Measurements from ENCODE around the gene RAD17. TPM values are rescaled to one million over a fixed set of nuclear protein-coding genes. Genes with fewer than 3 reads are reported as not detected.

Gene RAD17
- total RNA-seq, 1 experiment from 2014 or later: 33.8 TPM

DNA sequence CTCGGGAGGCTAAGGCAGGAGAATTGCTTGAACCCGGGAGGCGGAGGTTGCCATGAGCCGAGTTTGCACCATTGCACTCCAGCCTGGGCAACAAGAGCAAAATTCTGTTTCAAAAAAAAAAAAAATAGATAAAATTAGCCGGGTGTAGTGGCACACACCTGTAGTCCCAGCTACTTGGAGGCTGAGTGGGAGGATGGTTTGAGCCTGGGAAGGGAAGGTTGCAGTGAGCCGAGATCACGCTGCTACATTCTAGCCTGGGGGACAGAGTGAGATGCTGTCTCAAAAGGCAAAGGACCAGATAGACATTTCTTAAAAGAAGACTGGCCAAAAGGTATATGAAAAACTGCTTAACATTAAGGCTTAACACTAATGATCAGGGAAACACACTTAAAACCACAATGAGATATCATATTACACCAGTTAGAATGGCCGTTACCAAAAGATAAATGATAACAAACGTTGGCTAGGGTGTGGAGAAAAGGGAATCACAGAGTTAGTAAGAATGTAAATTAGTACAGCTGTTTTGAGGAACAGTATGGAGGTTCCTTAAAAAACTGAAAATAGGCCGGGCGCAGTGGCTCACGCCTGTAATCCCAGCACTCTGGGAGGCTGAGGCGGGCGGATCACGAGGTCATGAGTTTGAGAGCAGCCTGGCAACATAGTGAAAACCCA, 35.2 kb downstream of the RAD17 start:
- Mint-ChIP-seq H3K4me1 (ENCODE audit: low read depth, unreplicated experiment) (no peaks in the 10 kb centered on the region), H3K4me3 (ENCODE audit: unreplicated experiment) (no peak overlapping the region), H3K27me3 (ENCODE audit: insufficient read depth, unreplicated experiment) (no peaks in the 10 kb centered on the region), H3K9me3 (ENCODE audit: unreplicated experiment) (no peaks in the 10 kb centered on the region), H3K27ac (ENCODE audit: unreplicated experiment) (no peak overlapping the region), H3K36me3 (ENCODE audit: insufficient read depth, unreplicated experiment) (peaks cover 57% of the 10 kb centered on the region)
- ChIA-PET CTCF (no interaction called here), POLR2A (no interaction called here)
- no peaks in the 10 kb centered on the region for H3K4me1 ChIP-seq
- no peaks in the 10 kb centered on the region for H3K27me3 ChIP-seq (replicated peaks; ENCODE audit: control insufficient read depth, insufficient read depth, low read length)
- no peaks in the 10 kb centered on the region; the same call in 1 of the 2 replicates for H3K9me3 ChIP-seq
- TF ChIP-seq, protein P1, sequence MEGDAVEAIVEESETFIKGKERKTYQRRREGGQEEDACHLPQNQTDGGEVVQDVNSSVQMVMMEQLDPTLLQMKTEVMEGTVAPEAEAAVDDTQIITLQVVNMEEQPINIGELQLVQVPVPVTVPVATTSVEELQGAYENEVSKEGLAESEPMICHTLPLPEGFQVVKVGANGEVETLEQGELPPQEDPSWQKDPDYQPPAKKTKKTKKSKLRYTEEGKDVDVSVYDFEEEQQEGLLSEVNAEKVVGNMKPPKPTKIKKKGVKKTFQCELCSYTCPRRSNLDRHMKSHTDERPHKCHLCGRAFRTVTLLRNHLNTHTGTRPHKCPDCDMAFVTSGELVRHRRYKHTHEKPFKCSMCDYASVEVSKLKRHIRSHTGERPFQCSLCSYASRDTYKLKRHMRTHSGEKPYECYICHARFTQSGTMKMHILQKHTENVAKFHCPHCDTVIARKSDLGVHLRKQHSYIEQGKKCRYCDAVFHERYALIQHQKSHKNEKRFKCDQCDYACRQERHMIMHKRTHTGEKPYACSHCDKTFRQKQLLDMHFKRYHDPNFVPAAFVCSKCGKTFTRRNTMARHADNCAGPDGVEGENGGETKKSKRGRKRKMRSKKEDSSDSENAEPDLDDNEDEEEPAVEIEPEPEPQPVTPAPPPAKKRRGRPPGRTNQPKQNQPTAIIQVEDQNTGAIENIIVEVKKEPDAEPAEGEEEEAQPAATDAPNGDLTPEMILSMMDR (IDR thresholded peaks at IDR 0.05; ENCODE audit: insufficient read depth in 1 of 2, low read depth in 1 of 2, low read length in 1 of 2, severe bottlenecking in 1 of 2, unreplicated experiment in 1 of 2): no peak
- no TSS peak for BruUV-seq (replicated peaks)
- no peak overlapping the region for H3K4me3 ChIP-seq (ENCODE audit: low read depth, low read length)
- H3K36me3 ChIP-seq (ENCODE audit: control insufficient read depth, insufficient read depth, low read length): no peaks in the 10 kb centered on the region
- no peak for DNase-seq
- intact Hi-C loops (cut with micrococcal nuclease; ENCODE audit: unreplicated experiment): no loop called here

DNA sequence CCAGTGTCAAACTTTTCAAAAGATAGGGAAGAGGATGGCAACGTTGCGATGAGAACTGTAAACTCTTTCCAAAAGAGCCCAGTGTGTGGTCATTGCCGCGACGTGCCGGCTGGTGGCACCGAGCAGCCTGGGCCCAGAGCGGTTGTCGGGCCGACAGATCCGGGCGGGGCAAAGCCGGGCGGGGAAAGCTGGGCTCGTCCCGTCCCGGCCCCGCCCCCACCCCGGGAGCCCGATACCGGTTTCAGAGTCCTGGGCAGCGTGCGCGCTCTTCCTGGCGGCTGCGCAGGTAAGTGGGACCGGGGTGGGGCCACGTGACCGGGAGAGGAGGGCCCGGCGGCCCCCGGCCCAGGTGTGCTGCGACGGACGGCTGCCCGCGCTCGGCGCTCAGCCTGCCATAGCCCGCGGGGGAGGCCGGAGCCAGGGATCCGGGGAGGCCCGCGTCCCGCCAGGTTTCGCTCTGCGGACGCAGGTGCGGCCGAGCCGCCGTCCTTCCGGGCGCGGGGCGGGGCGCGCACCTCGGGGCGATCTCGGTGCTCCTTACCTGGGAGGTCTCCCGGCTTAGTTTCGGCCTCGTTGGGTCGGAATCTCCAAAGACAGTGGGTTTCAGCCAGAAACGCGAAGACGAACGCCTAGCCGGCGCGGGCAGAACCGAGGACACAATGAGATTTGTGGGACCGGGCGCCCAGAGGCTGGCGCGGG, 45.4 kb downstream of the RAD17 start, which contains the start of gene MARVELD2:
TSS of gene MARVELD2 (plus strand) at position 232 of the 699 bp plus-strand sequence. CDS start 4,270 bp downstream, outside the sequence.
- ChIA-PET POLR2A (interaction anchor here (0.6 to 1.0 kb wide), 2 partner anchors 40 to 84 kb away, joined by 3 read pairs; no protein-coding TSS in a partner anchor), CTCF (interaction anchor here (0.6 kb wide), 2 partner anchors 25 to 68 kb away, joined by 3 to 5 read pairs; no protein-coding TSS in a partner anchor)
- H3K36me3 ChIP-seq (ENCODE audit: control insufficient read depth, insufficient read depth, low read length): peaks cover 3% of the 10 kb centered on the region; the same call in 1 of the 2 replicates
- H3K27me3 Mint-ChIP-seq (ENCODE audit: insufficient read depth, unreplicated experiment): no peaks in the 10 kb centered on the region
- H3K27ac Mint-ChIP-seq (ENCODE audit: unreplicated experiment): peak within 1 kb of the TSS; percentile 93
- peak within 1 kb of the TSS; percentile 92 for H3K4me3 Mint-ChIP-seq (ENCODE audit: unreplicated experiment)
- no peaks in the 10 kb centered on the region for H3K9me3 Mint-ChIP-seq (ENCODE audit: unreplicated experiment)
- H3K4me3 ChIP-seq (ENCODE audit: low read depth, low read length): peak within 1 kb of the TSS; percentile 81
- peaks cover 22% of the 10 kb centered on the region for H3K4me1 Mint-ChIP-seq (ENCODE audit: low read depth, unreplicated experiment)
- peaks cover 9% of the 10 kb centered on the region for H3K4me1 ChIP-seq
- TSS peak; percentile 76 for BruUV-seq (replicated peaks)
- DNase-seq: peak; percentile 96
- H3K9me3 ChIP-seq: no peaks in the 10 kb centered on the region
- H3K27me3 ChIP-seq (replicated peaks; ENCODE audit: control insufficient read depth, insufficient read depth, low read length): no peaks in the 10 kb centered on the region
- H3K36me3 Mint-ChIP-seq (ENCODE audit: insufficient read depth, unreplicated experiment): peaks cover 49% of the 10 kb centered on the region
- TF ChIP-seq, protein P1 (IDR thresholded peaks at IDR 0.05; ENCODE audit: insufficient read depth in 1 of 2, low read depth in 1 of 2, low read length in 1 of 2, severe bottlenecking in 1 of 2, unreplicated experiment in 1 of 2): peak; percentile 22 to 76
- intact Hi-C loops (cut with micrococcal nuclease; ENCODE audit: unreplicated experiment): loop anchor here (1.0 to 5.0 kb wide), 3 partner anchors 37 to 77 kb away; partner anchors contain the start of genes AK6, OCLN, RAD17 and TAF9

DNA sequence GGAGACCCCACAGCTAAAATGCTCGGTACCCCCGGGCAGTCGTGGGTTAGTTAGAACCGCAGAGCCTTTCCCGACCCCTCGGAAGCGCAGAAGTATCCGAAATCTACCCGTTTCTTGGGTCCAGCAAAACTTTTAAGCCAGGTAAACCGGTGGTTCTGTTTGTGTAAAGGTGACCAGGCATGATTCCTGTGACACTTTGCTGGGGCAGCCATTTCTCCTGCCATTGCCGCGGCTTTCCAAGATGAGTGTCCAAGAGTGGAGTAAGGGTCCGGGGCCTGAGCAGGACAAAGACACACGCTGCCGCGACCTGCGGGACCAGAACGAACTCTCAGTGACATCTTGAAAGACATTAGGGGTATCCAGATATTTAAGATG, 46.0 kb downstream of the RAD17 start:
- no peaks in the 10 kb centered on the region for H3K27me3 ChIP-seq (replicated peaks; ENCODE audit: control insufficient read depth, insufficient read depth, low read length)
- no peaks in the 10 kb centered on the region for H3K27me3 Mint-ChIP-seq (ENCODE audit: insufficient read depth, unreplicated experiment)
- H3K4me1 ChIP-seq: peaks cover 9% of the 10 kb centered on the region
- peak; percentile 59 to 62 for DNase-seq
- H3K4me3 Mint-ChIP-seq (ENCODE audit: unreplicated experiment): peak overlapping the region; percentile 92
- no peaks in the 10 kb centered on the region for H3K9me3 Mint-ChIP-seq (ENCODE audit: unreplicated experiment)
- H3K4me1 Mint-ChIP-seq (ENCODE audit: low read depth, unreplicated experiment): peaks cover 25% of the 10 kb centered on the region
- no TSS peak for BruUV-seq (replicated peaks)
- intact Hi-C loops (cut with micrococcal nuclease; ENCODE audit: unreplicated experiment): loop anchor here (1.0 to 5.0 kb wide), 3 partner anchors 37 to 77 kb away; partner anchors contain the start of genes AK6, OCLN, RAD17 and TAF9
- H3K27ac Mint-ChIP-seq (ENCODE audit: unreplicated experiment): peak overlapping the region; percentile 93
- POLR2A ChIA-PET: no interaction called here
- CTCF ChIA-PET: no interaction called here
- peaks cover 3% of the 10 kb centered on the region; the same call in 1 of the 2 replicates for H3K36me3 ChIP-seq (ENCODE audit: control insufficient read depth, insufficient read depth, low read length)
- H3K4me3 ChIP-seq (ENCODE audit: low read depth, low read length): peak overlapping the region; percentile 81
- TF ChIP-seq, protein P1 (IDR thresholded peaks at IDR 0.05; ENCODE audit: insufficient read depth in 1 of 2, low read depth in 1 of 2, low read length in 1 of 2, severe bottlenecking in 1 of 2, unreplicated experiment in 1 of 2): no peak
- no peaks in the 10 kb centered on the region for H3K9me3 ChIP-seq
- peaks cover 49% of the 10 kb centered on the region for H3K36me3 Mint-ChIP-seq (ENCODE audit: insufficient read depth, unreplicated experiment)

Data from Caco-2 (cell line).